Kidney (tissue), 14 donors: ENCODE data around the gene MTFMT. TPM values are rescaled to one million over a fixed set of nuclear protein-coding genes. Genes with fewer than 3 reads are reported as not detected.

Experiments
- DNase-seq, 5 donors: peaks; one replicate each; pipeline ENCODE4 v3.0.0-alpha.2; 2013 to 2020
- FAIRE-seq: peaks from 2 replicates; lab custom pipeline; 2012; peaks lifted over from hg19 to GRCh38; lab: Jason Lieb, UNC
- H3K27ac ChIP-seq, 2 donors: one replicate each; pipeline ENCODE4 v1.7.0; 2013; ENCODE audit warnings: low read depth in 2 of 2, low read length in 2 of 2, inconsistent platforms in 1 of 2
- H3K27me3 ChIP-seq: one replicate; pipeline ENCODE4 v1.7.1; 2013; ENCODE audit warnings: low read length, inconsistent platforms; ENCODE audit not compliant: control insufficient read depth, insufficient read depth
- H3K36me3 ChIP-seq, 3 donors: one replicate each; pipeline versions ENCODE4 v1.7.0 to v1.7.1; 2013; ENCODE audit warnings: low read length in 3 of 3, control low read depth in 1 of 3, inconsistent platforms in 1 of 3; ENCODE audit not compliant: insufficient read depth in 3 of 3, control insufficient read depth in 2 of 3
- H3K4me1 ChIP-seq, 3 donors: one replicate each; pipeline versions ENCODE4 v1.7.0 to v1.7.1; 2013; ENCODE audit warnings: low read length in 3 of 3, inconsistent platforms in 1 of 3, low read depth in 1 of 3; ENCODE audit not compliant: control insufficient read depth in 2 of 3, insufficient read depth in 2 of 3
- H3K4me3 ChIP-seq, 3 donors: one replicate each; pipeline versions ENCODE4 v1.7.0 to v1.8.1; 2013; ENCODE audit warnings: low read length in 3 of 3, control low read depth in 1 of 3, inconsistent platforms in 1 of 3
- H3K9ac ChIP-seq, 3 donors: one replicate each; pipeline versions ENCODE4 v1.7.0 to v1.7.1; 2013; ENCODE audit warnings: low read length in 3 of 3, control low read depth in 1 of 3, inconsistent platforms in 1 of 3
- H3K9me3 ChIP-seq, 3 donors: one replicate each; pipeline versions ENCODE4 v1.7.0 to v1.7.1; 2013; ENCODE audit warnings: low read length in 3 of 3, control low read depth in 1 of 3, inconsistent platforms in 1 of 3; ENCODE audit not compliant: control insufficient read depth in 2 of 3, insufficient read depth in 1 of 3
- CTCF ChIP-seq: IDR thresholded peaks from 3 replicates; pipeline ENCODE4 v1.5.1; 2012; ENCODE audit warnings: mild to moderate bottlenecking, moderate library complexity, borderline replicate concordance; ENCODE audit not compliant: insufficient read depth; ENCODE audit errors: extremely low read depth
- intact Hi-C: fragments of 100-400 bp; cut with DNase I; formaldehyde crosslinking; loops from one replicate; pipeline ENCODE4 v1.11.1; 2022
- polyA plus RNA-seq: library from polyadenylated mRNA; stranded (reverse); fragments of 350-450 nt; fragmentation: Illumina TruSeq; extraction: RNeasy Lipid Tissue Mini Kit (QIAGEN cat#74804); gene quantifications from one replicate; pipeline ENCODE4 v1.2.3, GENCODE V29; 2014; ENCODE audit warnings: low read depth, low replicate concordance; ENCODE audit not compliant: insufficient read depth
- total RNA-seq: library from RNA; stranded (reverse); fragmentation: NEBNext Ultra II Directional; extraction: Animal tissue kit (Norgen Biotek cat#: 25700); gene quantifications from one replicate; pipeline ENCODE4 v1.2.1, GENCODE V29; 2021
- donor health status: control.
- donor health status: control.
- donor health status: control.
- donor health status: control.
- donor health status: control.
- donor health status: DM: yes; HTN: yes; CAD: no.
- donor health status: Normal renal cell carcinoma (clear cell type).

The MTFMT gene
- total and polyA plus RNA-seq, 2 donors from 2014 or later: 11.7 to 12.5 TPM

GRCh38 chr15:64959128-64959527, 70.3 kb downstream of the MTFMT start:
- no peaks in the 10 kb centered on the region for H3K4me1 ChIP-seq
- H3K27me3 ChIP-seq: no peaks in the 10 kb centered on the region
- no peak overlapping the region for H3K27ac ChIP-seq
- FAIRE-seq (no peak), DNase-seq (no peak)
- peaks cover 8 to 63% (median 14%) of the 10 kb centered on the region in 3 donors for H3K36me3 ChIP-seq
- no peak overlapping the region for H3K9ac ChIP-seq
- H3K4me3 ChIP-seq: no peak overlapping the region
- intact Hi-C loops: no loop called here
- no peaks in the 10 kb centered on the region for H3K9me3 ChIP-seq
- no peak for TF ChIP-seq CTCF

- H3K36me3 ChIP-seq: peaks cover 2 to 23% (median 4%) of the 10 kb centered on the region in 3 donors
- intact Hi-C loops: no loop called here
- no peak for TF ChIP-seq CTCF
- FAIRE-seq (no peak), DNase-seq (no peak)
- no peaks in the 10 kb centered on the region for H3K9me3 ChIP-seq
- no peak overlapping the region for H3K4me3 ChIP-seq
- no peaks in the 10 kb centered on the region for H3K27me3 ChIP-seq
- no peak overlapping the region for H3K9ac ChIP-seq
- no peak overlapping the region for H3K27ac ChIP-seq
- H3K4me1 ChIP-seq: no peaks in the 10 kb centered on the region
Observed at GRCh38 chr15:64954395-64954794, 75.0 kb downstream of the MTFMT start.

- Histone ChIP-seq H3K9me3 (no peaks in the 10 kb centered on the region), H3K9ac (no peak overlapping the region), H3K27ac (no peak overlapping the region), H3K4me1 (no peaks in the 10 kb centered on the region), H3K4me3 (no peak overlapping the region), H3K36me3 (peaks cover 0 to 9% (median 2%) of the 10 kb centered on the region in 3 donors), H3K27me3 (no peaks in the 10 kb centered on the region)
- no peak for FAIRE-seq
- no peak for DNase-seq
- intact Hi-C loops: no loop called here
- TF ChIP-seq CTCF: no peak
Observed at GRCh38 chr15:64951777-64952418, 77.5 kb downstream of the MTFMT start.

Other genes with a start within 250 kb of the MTFMT start
- gene PIF1, start 204.0 kb downstream of the MTFMT start, total RNA-seq: 2.0 TPM
- 0.47 TPM for gene PIF1, start 204.0 kb downstream of the MTFMT start, polyA plus RNA-seq
- gene PLEKHO2, start 187.7 kb downstream of the MTFMT start, total RNA-seq: 48.6 TPM
- 12.0 TPM for gene PLEKHO2, start 187.7 kb downstream of the MTFMT start, polyA plus RNA-seq
- gene ANKDD1A, start 117.7 kb downstream of the MTFMT start, total RNA-seq: 8.0 TPM
- 1.9 TPM for gene ANKDD1A, start 117.7 kb downstream of the MTFMT start, polyA plus RNA-seq
- 82.8 TPM for gene SPG21, start 39.7 kb downstream of the MTFMT start, total RNA-seq
- 115 TPM for gene SPG21, start 39.7 kb downstream of the MTFMT start, polyA plus RNA-seq
- 2.9 TPM for gene SLC51B, start 15.7 kb upstream of the MTFMT start, total RNA-seq
- gene SLC51B, start 15.7 kb upstream of the MTFMT start, polyA plus RNA-seq: 40.9 TPM
- 7.6 TPM for gene RASL12, start 38.4 kb upstream of the MTFMT start, total RNA-seq
- 6.7 TPM for gene RASL12, start 38.4 kb upstream of the MTFMT start, polyA plus RNA-seq
- gene KBTBD13, start 47.1 kb upstream of the MTFMT start, total RNA-seq: 0.06 TPM
- gene KBTBD13, start 47.1 kb upstream of the MTFMT start, polyA plus RNA-seq: not detected
- 5.4 TPM for gene UBAP1L, start 85.6 kb upstream of the MTFMT start, total RNA-seq
- gene UBAP1L, start 85.6 kb upstream of the MTFMT start, polyA plus RNA-seq: 2.1 TPM
- gene PDCD7, start 104.2 kb upstream of the MTFMT start, total RNA-seq: 21.5 TPM
- gene PDCD7, start 104.2 kb upstream of the MTFMT start, polyA plus RNA-seq: 10.4 TPM
- gene CLPX, start 155.7 kb upstream of the MTFMT start, total RNA-seq: 48.2 TPM
- gene CLPX, start 155.7 kb upstream of the MTFMT start, polyA plus RNA-seq: 18.4 TPM
- gene CILP, start 181.8 kb upstream of the MTFMT start, total RNA-seq: 1.5 TPM
- gene CILP, start 181.8 kb upstream of the MTFMT start, polyA plus RNA-seq: 0.37 TPM